K562 (cell line): ENCODE results near the gene NPC1L1. TPM values are rescaled to one million over a fixed set of nuclear protein-coding genes. Genes with fewer than 3 reads are reported as not detected.

Experiments
- CHCHD3 ChIP-seq: fragments of 250-450 bp; sonication (Bioruptor Pico); IDR thresholded peaks from 2 replicates; pipeline ENCODE4 v2.1.2; 2022; ENCODE audit warnings: mild to moderate bottlenecking
- SRF ChIP-seq, 2 experiments: fragments of 250-450, 450-650 bp in 1 of 2; sonication (Bioruptor Pico) in 1 of 2; sonication (generic) in 1 of 2; formaldehyde crosslinking; IDR thresholded peaks; 2 replicates each; pipeline versions ENCODE4 v1.5.0 to v1.5.1; 2020 to 2022; ENCODE audit warnings: mild to moderate bottlenecking in 1 of 2, missing genetic modification reagents in 1 of 2
- TEAD1 ChIP-seq, 2 experiments: fragments of 450-650 bp in 1 of 2; sonication (generic) in 1 of 2; formaldehyde crosslinking; IDR thresholded peaks; 2 replicates each; pipeline versions ENCODE4 v1.4.0 to v1.8.0; 2020 to 2022; ENCODE audit warnings: mild to moderate bottlenecking in 2 of 2, missing genetic modification reagents in 1 of 2
- ZNF318 ChIP-seq, 2 experiments: fragments of 450-650 bp; IDR thresholded peaks; 2 replicates each; pipeline ENCODE4 v1.6.1; 2016; ENCODE audit warnings: mild to moderate bottlenecking in 2 of 2, borderline replicate concordance in 1 of 2, low read depth in 1 of 2, moderate library complexity in 1 of 2
- polyA plus RNA-seq, 8 experiments: library from polyadenylated mRNA; depleted of rRNA in 4 of 8; stranded (reverse) in 5 of 8; unstranded in 3 of 8; fragments of >200 nt; fragmentation: Nextera tagmentation in 2 of 8; fragmentation: Illumina TruSeq in 1 of 8; extraction: Ambion mirVana in 2 of 8; extraction: Trizol in 1 of 8; gene quantifications; 2 replicates each; pipeline versions ENCODE4 v1.2.1 to v1.2.3, GENCODE V29; 2011 to 2014; ENCODE audit warnings: inconsistent platforms in 1 of 8, missing spikeins in 1 of 8
- total RNA-seq, 7 experiments: library from RNA; depleted of rRNA in 6 of 7; stranded (reverse); fragments of >200 nt in 6 of 7; fragmentation: Illumina TruSeq in 2 of 7; extraction: Trizol in 2 of 7; gene quantifications; 2 replicates each; pipeline versions ENCODE4 v1.2.1 to v1.2.3, GENCODE V29; 2011 to 2021; ENCODE audit warnings: low replicate concordance in 1 of 7

Gene NPC1L1
- total and polyA plus RNA-seq, 9 of the 15 experiments (the other 6 are each of a cell fraction or from before 2014, with no cell fraction given) = 0.01 to 0.18 (median 0.07) TPM; not detected in 4

GRCh38 chr7:44530990-44531389 is 10.1 kb downstream of the NPC1L1 start (continued):
- TF ChIP-seq ZNF318 (IDR thresholded peaks at IDR 0.05; ENCODE audit: borderline replicate concordance in 1 of 2, low read depth in 1 of 2) = no peak
- TF ChIP-seq TEAD1 (CRISPR knock-in tag; IDR thresholded peaks at IDR 0.05) = no peak
- no peak for TF ChIP-seq CHCHD3 (CRISPR knock-in tag)
- TF ChIP-seq SRF (CRISPR knock-in tag; IDR thresholded peaks at IDR 0.05) = no peak
- TF ChIP-seq, all 486 proteins: peak for 0
